Jurkat, Clone E6-1 (cell line): ENCODE measurements around the gene SPNS3.

Experiments
- DNase-seq: peaks from one replicate; pipeline ENCODE4 v3.0.0-alpha.2; 2011; ENCODE audit warnings: low read depth, low spot score
- H3K4me3 ChIP-seq: 2 replicates; pipeline ENCODE4 v1.5.1; 2011; ENCODE audit warnings: mild to moderate bottlenecking, low read length, control low read depth, moderate library complexity

The SPNS3 gene

DNA sequence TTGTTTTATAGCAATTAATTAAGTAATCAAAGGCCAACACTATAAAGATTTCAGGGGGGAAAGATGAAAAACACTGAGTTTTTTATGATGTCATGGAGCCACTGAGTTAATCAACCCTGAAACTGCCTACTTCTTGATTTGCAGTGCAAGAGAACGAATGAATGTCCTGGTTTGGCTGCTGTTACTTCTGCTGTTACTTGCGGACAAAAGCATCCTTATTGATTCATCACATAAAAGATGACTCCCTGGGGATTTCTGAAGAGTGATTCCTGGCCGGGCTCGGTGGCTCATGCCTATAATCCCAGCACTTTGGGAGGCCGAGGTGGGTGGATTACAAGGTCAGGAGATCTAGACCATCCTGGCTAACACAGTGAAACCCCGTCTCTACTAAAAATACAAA, 10.9 kb upstream of the SPNS3 start:
- DNase-seq = no peak
- H3K4me3 ChIP-seq = no peak overlapping the region

- DNase-seq = no peak
- no peak overlapping the region for H3K4me3 ChIP-seq
These were observed 8.3 kb upstream of the SPNS3 start for GRCh38 chr17:4425398-4425797.

DNA sequence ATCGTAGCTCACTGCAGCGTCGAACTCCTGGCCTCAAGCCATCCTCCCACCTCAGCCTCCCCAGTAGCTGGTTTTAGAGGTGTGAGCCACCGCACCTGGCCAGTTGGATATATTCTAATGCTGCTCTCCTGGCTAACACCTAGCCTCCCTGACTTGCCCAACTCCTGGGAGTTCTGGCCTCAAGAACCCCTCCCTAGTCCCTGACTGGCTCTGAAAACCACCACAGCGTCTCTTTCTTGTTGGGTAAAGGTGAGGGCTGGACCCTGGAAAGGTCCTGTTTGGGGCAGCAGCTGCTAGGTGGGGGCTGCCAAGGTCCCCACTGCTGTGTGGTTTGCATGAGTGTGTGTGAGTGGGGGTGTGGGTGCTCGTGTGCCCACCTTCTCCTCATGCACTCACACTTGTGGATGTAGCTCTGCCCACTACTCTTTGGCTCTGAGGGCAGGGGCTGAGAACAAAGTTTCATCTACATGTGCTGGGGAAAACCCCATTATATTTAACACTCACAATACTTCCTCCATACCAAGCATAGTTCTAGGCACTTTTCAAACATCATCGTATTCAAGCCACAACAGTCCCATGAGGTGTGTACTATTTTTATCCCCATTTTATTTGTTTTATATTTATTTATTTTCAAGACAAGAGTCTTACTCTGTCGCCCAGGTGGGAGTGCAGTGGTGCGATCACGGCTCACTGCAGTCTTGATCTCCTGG, 7.1 kb upstream of the SPNS3 start:
- H3K4me3 ChIP-seq = no peak overlapping the region
- DNase-seq = no peak

DNA sequence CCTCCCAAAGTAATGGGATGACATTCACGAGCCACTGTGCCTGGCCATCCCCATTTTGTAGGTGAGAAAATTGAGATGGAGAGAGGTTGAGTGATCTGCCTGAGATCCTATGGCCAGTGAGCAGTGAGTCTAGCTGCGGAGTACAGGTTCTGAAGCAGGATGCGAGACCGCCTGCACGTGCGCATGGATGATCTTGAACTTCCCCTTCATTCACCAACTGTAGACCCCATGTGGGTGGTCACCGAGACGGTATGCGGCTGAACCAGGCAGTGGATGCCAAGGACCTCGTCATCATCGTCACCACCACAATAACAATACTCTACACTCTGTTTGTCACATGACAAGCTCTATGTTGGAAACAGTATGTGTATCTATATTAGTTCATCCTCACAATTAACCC, 6.2 kb upstream of the SPNS3 start:
- no peak for DNase-seq
- no peak overlapping the region for H3K4me3 ChIP-seq

GRCh38 chr17:4436381-4436780, 2.6 kb downstream of the SPNS3 start:
- H3K4me3 ChIP-seq = peak overlapping the region; percentile 40
- DNase-seq = peak; percentile 86

GRCh38 chr17:4436846-4437245, 3.1 kb downstream of the SPNS3 start:
- DNase-seq = peak; percentile 96
- peak overlapping the region; percentile 40 for H3K4me3 ChIP-seq

- peak; percentile 11 for DNase-seq
- no peak overlapping the region for H3K4me3 ChIP-seq
These were observed 4.6 kb downstream of the SPNS3 start for GRCh38 chr17:4438162-4438944.

DNA sequence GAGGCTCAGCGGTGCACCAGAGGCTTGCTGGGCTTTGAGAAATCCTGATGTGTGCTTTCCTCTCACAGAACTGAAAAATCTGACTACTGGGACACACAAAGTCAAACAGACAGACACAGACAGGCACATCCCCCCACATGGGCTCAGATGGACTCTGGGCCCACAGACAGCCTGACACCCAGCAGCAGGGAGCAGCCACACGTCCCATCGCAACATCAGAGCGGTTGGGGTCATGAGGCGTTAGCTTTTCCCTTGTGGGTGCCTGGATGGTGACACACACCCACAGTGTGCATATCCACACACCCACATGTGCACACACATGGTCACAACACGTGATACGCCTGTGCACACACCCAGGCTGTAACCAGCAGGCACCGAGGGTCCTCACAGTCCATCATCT, 6.3 kb downstream of the SPNS3 start:
- H3K4me3 ChIP-seq = no peak overlapping the region
- no peak for DNase-seq

GRCh38 chr17:4440690-4441686, 7.2 kb downstream of the SPNS3 start:
- H3K4me3 ChIP-seq = no peak overlapping the region
- DNase-seq = no peak

GRCh38 chr17:4442582-4442981, 8.8 kb downstream of the SPNS3 start:
- DNase-seq = no peak
- no peak overlapping the region for H3K4me3 ChIP-seq

- H3K4me3 ChIP-seq = no peak overlapping the region
- DNase-seq = no peak
These were observed 9.7 kb downstream of the SPNS3 start for GRCh38 chr17:4443476-4443875.

GRCh38 chr17:4444782-4445473, 11.2 kb downstream of the SPNS3 start:
- no peak overlapping the region for H3K4me3 ChIP-seq
- peak; percentile 21 for DNase-seq

DNA sequence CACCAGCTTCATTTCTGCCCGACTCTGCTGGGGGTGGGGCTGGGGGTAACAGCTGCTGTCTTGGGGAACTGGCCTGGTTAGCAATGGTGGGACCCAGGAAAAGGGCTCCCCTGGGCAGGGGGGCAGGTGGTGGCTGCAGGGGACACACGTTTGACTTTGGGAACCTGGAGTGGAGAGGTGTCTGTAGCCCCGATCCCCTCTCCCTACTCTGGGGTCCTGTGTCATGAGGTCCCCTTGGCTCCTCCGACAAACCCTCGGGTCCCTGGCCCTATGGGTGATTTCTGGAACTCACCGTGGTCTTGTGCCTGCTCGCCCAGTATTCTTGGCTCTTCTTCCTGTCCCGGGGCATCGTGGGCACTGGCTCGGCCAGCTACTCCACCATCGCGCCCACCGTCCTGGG, 12.0 kb downstream of the SPNS3 start:
- no peak for DNase-seq
- H3K4me3 ChIP-seq = no peak overlapping the region

GRCh38 chr17:4446326-4447071, 12.8 kb downstream of the SPNS3 start:
- no peak overlapping the region for H3K4me3 ChIP-seq
- no peak for DNase-seq

DNA sequence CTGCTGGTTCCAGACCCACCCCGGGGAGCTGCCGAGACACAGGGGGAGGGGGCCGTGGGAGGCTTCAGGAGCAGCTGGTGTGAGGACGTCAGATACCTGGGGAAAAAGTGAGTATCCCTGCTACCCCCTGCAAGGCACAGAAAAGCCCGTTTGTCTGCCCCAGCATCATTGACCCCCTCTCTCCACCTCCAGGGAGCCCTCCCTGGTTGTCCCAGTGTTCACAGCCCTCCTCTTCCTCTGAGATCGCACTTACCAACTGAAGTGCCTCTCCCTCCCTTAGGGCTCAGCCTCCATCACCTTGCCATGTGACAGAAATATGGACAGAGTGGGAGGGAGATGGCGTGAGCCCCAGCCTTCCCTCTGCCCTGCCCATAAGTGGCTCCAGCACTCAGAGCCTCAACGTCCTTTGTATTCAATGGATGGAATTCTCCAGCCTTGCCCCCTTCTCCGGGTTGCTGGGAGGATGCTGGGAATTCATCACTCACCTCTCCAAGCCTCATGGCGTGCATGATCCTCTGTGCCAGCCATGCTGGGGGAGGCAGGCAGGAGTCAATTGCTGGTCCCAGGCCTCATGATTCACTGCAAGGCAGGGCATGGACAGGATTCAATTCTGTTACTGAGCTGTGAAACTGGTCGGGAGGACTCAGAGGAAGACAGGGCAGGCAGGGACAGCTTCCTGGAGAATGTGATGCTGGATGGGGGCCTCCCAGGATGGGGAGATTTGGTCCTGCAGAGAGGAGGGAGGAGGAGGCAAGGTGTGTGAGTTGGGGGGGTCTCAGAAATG, 14.6 kb downstream of the SPNS3 start:
- no peak overlapping the region for H3K4me3 ChIP-seq
- DNase-seq = no peak

- DNase-seq = no peak
- H3K4me3 ChIP-seq = no peak overlapping the region
These were observed 16.0 kb downstream of the SPNS3 start for GRCh38 chr17:4449736-4450135.

GRCh38 chr17:4450710-4451316, 17.1 kb downstream of the SPNS3 start:
- H3K4me3 ChIP-seq = no peak overlapping the region
- no peak for DNase-seq
